Lower lobe of right lung (tissue), 2 donors: ENCODE results near the gene MYL10. TPM values are rescaled to one million over a fixed set of nuclear protein-coding genes. Genes with fewer than 3 reads are reported as not detected.
"Not testable (repeated sequence)": the region's sequence is repeated elsewhere in the genome, so short reads cannot be mapped to it uniquely, and the experiment has no call there.

Experiments
- ATAC-seq, 2 donors: fragments of 200-7000 bp; cut with Tn5 transposase; one replicate each; pipeline ENCODE4 v1.9.1; 2020 to 2022; ENCODE audit warnings: mild to moderate bottlenecking in 2 of 2, moderate library complexity in 2 of 2
- DNase-seq: peaks from one replicate; pipeline ENCODE4 v3.0.0-alpha.2; 2020
- H3K27ac ChIP-seq: fragments of 200-600 bp; one replicate; pipeline ENCODE4 v1.8.0; 2022
- H3K27me3 ChIP-seq: fragments of 200-600 bp; one replicate; pipeline ENCODE4 v1.8.0; 2022; ENCODE audit warnings: low read depth
- H3K36me3 ChIP-seq: fragments of 200-600 bp; one replicate; pipeline ENCODE4 v1.8.0; 2022; ENCODE audit warnings: mild to moderate bottlenecking
- H3K4me1 ChIP-seq: fragments of 200-600 bp; one replicate; pipeline ENCODE4 v1.8.0; 2022
- H3K4me3 ChIP-seq: fragments of 200-600 bp; one replicate; pipeline ENCODE4 v1.8.0; 2022; ENCODE audit warnings: mild to moderate bottlenecking
- H3K9me3 ChIP-seq: fragments of 200-600 bp; one replicate; pipeline ENCODE4 v1.8.0; 2022
- CTCF ChIP-seq: fragments of 200-600 bp; IDR thresholded peaks from one replicate; pipeline ENCODE4 v1.8.0; 2022; ENCODE audit warnings: antibody characterized with exemption, mild to moderate bottlenecking
- intact Hi-C: fragments of 100-400 bp; cut with DNase I; formaldehyde crosslinking; loops from one replicate; pipeline ENCODE4 v1.11.0; 2022
- total RNA-seq: library from RNA; stranded (reverse); fragmentation: NEBNext Ultra II Directional; extraction: Animal tissue kit (Norgen Biotek cat#: 25700); gene quantifications from one replicate; pipeline ENCODE4 v1.2.1, GENCODE V29; 2021
- donor health status: DM: no; HTN: yes; CAD: no; lungs with severe emphysema.

MYL10 gene
- total RNA-seq, 1 donor from 2014 or later = not detected

- ATAC-seq = no peak
- intact Hi-C loops = no loop called here
- no peak for DNase-seq
- Histone ChIP-seq H3K4me3 (no peak overlapping the region), H3K27me3 (peaks cover 3% of the 10 kb centered on the region), H3K27ac (no peak overlapping the region), H3K9me3 (no peaks in the 10 kb centered on the region), H3K36me3 (no peaks in the 10 kb centered on the region), H3K4me1 (peaks cover 3% of the 10 kb centered on the region)
- no peak for TF ChIP-seq CTCF
Observed at GRCh38 chr7:101605611-101606497, 23.2 kb downstream of the MYL10 start.

- H3K27me3 ChIP-seq, intact Hi-C loops, ATAC-seq, H3K9me3 ChIP-seq, DNase-seq, H3K4me1 ChIP-seq, H3K27ac ChIP-seq, H3K4me3 ChIP-seq, H3K36me3 ChIP-seq: not testable (repeated sequence)
Observed at GRCh38 chr7:101604934-101605332, 24.2 kb downstream of the MYL10 start.

GRCh38 chr7:101604331-101604933 is 24.7 kb downstream of the MYL10 start:
- intact Hi-C loops = no loop called here
- ATAC-seq = no peak

GRCh38 chr7:101602484-101603241 is 26.4 kb downstream of the MYL10 start:
- H3K4me1 ChIP-seq = peaks cover 11% of the 10 kb centered on the region
- no peak overlapping the region for H3K27ac ChIP-seq
- ATAC-seq = peak; percentile 79 to 86
- peak; percentile 83 for DNase-seq
- no peaks in the 10 kb centered on the region for H3K9me3 ChIP-seq
- H3K4me3 ChIP-seq = no peak overlapping the region
- intact Hi-C loops = no loop called here
- peaks cover 3% of the 10 kb centered on the region for H3K27me3 ChIP-seq
- TF ChIP-seq CTCF = peak; percentile 94
- H3K36me3 ChIP-seq = no peaks in the 10 kb centered on the region

More at GRCh38 chr7:101604331-101604933, 24.7 kb downstream of the MYL10 start:
- Histone ChIP-seq H3K4me1 (peaks cover 3% of the 10 kb centered on the region), H3K9me3 (no peaks in the 10 kb centered on the region), H3K27me3 (peaks cover 3% of the 10 kb centered on the region), H3K27ac (no peak overlapping the region), H3K36me3 (no peaks in the 10 kb centered on the region), H3K4me3 (no peak overlapping the region)
- no peak for TF ChIP-seq CTCF
- no peak for DNase-seq

- Histone ChIP-seq H3K9me3 (no peaks in the 10 kb centered on the region), H3K27me3 (peaks cover 3% of the 10 kb centered on the region), H3K27ac (no peak overlapping the region), H3K36me3 (no peaks in the 10 kb centered on the region), H3K4me1 (peaks cover 11% of the 10 kb centered on the region), H3K4me3 (no peak overlapping the region)
- no peak for ATAC-seq
- no peak for DNase-seq
- intact Hi-C loops = no loop called here
- TF ChIP-seq CTCF = no peak
Observed at GRCh38 chr7:101602082-101602481, 27.0 kb downstream of the MYL10 start.
